ENCODE measurements around the gene DDC.
"Not testable (repeated sequence)": the region's sequence is repeated elsewhere in the genome, so short reads cannot be mapped to it uniquely, and the experiment has no call there.

DDC gene

DNA sequence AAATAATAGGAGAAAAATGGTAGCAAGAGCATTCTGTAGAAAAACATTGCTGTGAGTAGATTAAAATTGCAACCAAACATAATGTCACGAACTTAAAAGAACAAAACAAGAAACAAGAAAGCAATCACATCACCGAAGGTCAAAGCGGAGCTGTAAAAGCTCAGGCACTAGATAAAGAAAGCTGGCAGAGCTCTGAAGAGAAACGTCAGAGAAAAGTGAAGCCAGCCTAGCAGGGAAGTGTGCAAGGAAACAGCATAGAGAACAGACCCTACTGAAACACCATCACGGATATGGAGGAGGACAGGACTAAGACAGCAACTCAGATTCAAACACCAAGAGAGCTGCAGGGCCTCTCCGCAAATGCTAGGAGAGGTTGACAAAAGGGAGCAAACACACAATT lies 22.5 kb upstream of the DDC start:
- H2BK5ac ChIP-seq (ENCODE audit: low read depth, low read length, poor library complexity), result no peak overlapping the region
- H3K4me3 ChIP-seq (ENCODE audit: low read depth, low read length), result no peak overlapping the region
- peaks cover 6 to 10% of the 10 kb centered on the region in 2 experiments for H3K36me3 ChIP-seq (ENCODE audit: control insufficient read depth in 1 of 2, insufficient read depth in 2 of 2, low read length in 2 of 2)
- H2AK5ac ChIP-seq (ENCODE audit: low read length), result no peak overlapping the region
- H3K14ac ChIP-seq (ENCODE audit: low read length), result no peak overlapping the region
- no peak overlapping the region for H3K27ac ChIP-seq (ENCODE audit: low read depth, low read length)
- H2BK120ac ChIP-seq (ENCODE audit: insufficient read depth, low read length, poor library complexity), result no peak overlapping the region
- H3K9me3 ChIP-seq (ENCODE audit: insufficient read depth, low read depth, low read length), result peaks cover 16% of the 10 kb centered on the region
- WGBS (ENCODE audit: extremely low coverage, insufficient coverage, insufficient read length), result no CpG with 5 or more reads among the region's 6 CpGs
- H2AFZ ChIP-seq (ENCODE audit: insufficient read depth, low read length, poor library complexity), result no peak overlapping the region
- no peak overlapping the region for H3K4me2 ChIP-seq (ENCODE audit: low read length)
- H3K4me1 ChIP-seq (ENCODE audit: control insufficient read depth in 1 of 2, insufficient read depth in 2 of 2, low read length in 2 of 2), result peaks cover 4 to 6% of the 10 kb centered on the region in 2 experiments
- no peaks in the 10 kb centered on the region for H3K79me2 ChIP-seq (ENCODE audit: control insufficient read depth, insufficient read depth, low read length, poor library complexity)
- no peak for DNase-seq
- H4K91ac ChIP-seq (ENCODE audit: low read depth, low read length), result no peak overlapping the region
- H3K27me3 ChIP-seq (ENCODE audit: insufficient read depth, low read length), result no peaks in the 10 kb centered on the region
- H2BK12ac ChIP-seq (ENCODE audit: low read length), result no peak overlapping the region
- no peak overlapping the region for H3K4ac ChIP-seq (ENCODE audit: low read depth, low read length)
- no peak overlapping the region for H3K23ac ChIP-seq (ENCODE audit: low read length)
- no peak overlapping the region for H4K12ac ChIP-seq (ENCODE audit: low read depth, low read length)
- H3K79me1 ChIP-seq (ENCODE audit: low read length), result no peaks in the 10 kb centered on the region
- H4K8ac ChIP-seq (ENCODE audit: low read depth, low read length), result no peak overlapping the region
- H3K18ac ChIP-seq (ENCODE audit: low read length), result no peak overlapping the region
- H3K9ac ChIP-seq (ENCODE audit: low read length), result no peak overlapping the region

DNA sequence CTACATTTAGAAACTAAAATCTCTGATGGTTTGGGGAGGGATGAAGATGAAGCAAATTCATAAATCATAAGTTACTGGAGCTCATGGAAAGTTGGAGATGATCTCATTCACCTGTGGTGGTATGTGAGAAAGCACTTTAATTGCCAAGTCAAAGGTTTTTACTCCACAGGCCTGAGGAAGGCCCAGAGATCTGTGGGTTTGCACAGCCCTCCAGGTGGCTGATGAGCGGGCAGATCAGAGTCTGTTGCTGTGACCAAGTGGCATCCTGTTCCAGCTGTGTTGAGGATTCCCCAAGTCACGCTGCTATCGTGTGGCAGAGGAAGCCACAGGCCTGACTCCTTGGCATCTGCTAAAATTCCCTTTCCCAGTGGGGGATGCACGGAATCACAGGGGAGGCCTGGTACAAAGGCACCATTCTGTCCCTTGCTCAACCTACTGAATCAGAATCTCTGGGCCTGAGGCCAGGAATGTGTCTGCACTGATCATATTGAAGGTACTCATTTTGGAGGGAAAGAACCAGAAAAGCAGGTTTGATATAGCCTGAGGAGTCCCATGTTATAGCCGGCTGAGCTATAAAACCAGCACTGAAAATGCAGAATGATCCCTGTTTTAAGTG lies 19.7 kb upstream of the DDC start:
- no CpG with 5 or more reads among the region's 5 CpGs for WGBS (ENCODE audit: extremely low coverage, insufficient coverage, insufficient read length)
- Histone ChIP-seq H4K12ac (ENCODE audit: low read depth, low read length) (no peak overlapping the region), H3K18ac (ENCODE audit: low read length) (no peak overlapping the region), H3K23ac (ENCODE audit: low read length) (no peak overlapping the region), H2BK120ac (ENCODE audit: insufficient read depth, low read length, poor library complexity) (no peak overlapping the region), H4K8ac (ENCODE audit: low read depth, low read length) (no peak overlapping the region), H3K79me1 (ENCODE audit: low read length) (peaks cover 4% of the 10 kb centered on the region), H3K9ac (ENCODE audit: low read length) (no peak overlapping the region), H2BK12ac (ENCODE audit: low read length) (no peak overlapping the region), H2AK5ac (ENCODE audit: low read length) (no peak overlapping the region), H3K14ac (ENCODE audit: low read length) (no peak overlapping the region), H3K4me2 (ENCODE audit: low read length) (no peak overlapping the region), H3K4me1 (ENCODE audit: control insufficient read depth in 1 of 2, insufficient read depth in 2 of 2, low read length in 2 of 2) (peaks cover 5 to 9% of the 10 kb centered on the region in 2 experiments), H3K36me3 (ENCODE audit: control insufficient read depth in 1 of 2, insufficient read depth in 2 of 2, low read length in 2 of 2) (peaks cover 0 to 3% of the 10 kb centered on the region in 2 experiments), H3K4ac (ENCODE audit: low read depth, low read length) (no peak overlapping the region), H3K9me3 (ENCODE audit: insufficient read depth, low read depth, low read length) (peaks cover 13% of the 10 kb centered on the region), H2BK5ac (ENCODE audit: low read depth, low read length, poor library complexity) (peak overlapping the region; percentile 3), H2AFZ (ENCODE audit: insufficient read depth, low read length, poor library complexity) (no peak overlapping the region), H3K27me3 (ENCODE audit: insufficient read depth, low read length) (no peaks in the 10 kb centered on the region), H4K91ac (ENCODE audit: low read depth, low read length) (no peak overlapping the region), H3K4me3 (ENCODE audit: low read depth, low read length) (no peak overlapping the region), H3K79me2 (ENCODE audit: control insufficient read depth, insufficient read depth, low read length, poor library complexity) (no peaks in the 10 kb centered on the region), H3K27ac (ENCODE audit: low read depth, low read length) (peak overlapping the region; percentile 11)
- DNase-seq, result peak; percentile 89 to 99

DNA sequence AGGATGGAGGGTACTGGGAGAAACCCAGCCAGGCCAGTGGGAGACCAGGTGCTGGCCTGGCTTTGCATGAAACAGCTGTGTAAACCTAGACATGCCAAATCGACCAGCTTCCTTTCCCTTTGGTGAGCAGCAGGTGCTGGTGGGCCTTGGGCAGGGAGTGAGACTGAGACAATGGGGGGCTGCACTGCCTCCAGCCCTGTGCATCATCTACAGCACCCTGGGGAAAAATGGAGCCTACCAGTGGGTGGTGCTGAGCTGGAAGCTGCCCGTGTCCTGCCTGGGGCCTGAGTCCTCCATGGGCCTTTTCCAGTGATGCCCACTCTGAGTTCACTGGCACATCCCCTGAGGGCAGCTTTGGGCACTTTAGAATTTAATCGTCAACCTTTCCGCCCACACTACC lies 19.2 kb upstream of the DDC start:
- no peak overlapping the region for H2BK12ac ChIP-seq (ENCODE audit: low read length)
- H3K27ac ChIP-seq (ENCODE audit: low read depth, low read length), result peak overlapping the region; percentile 11
- DNase-seq, result no peak
- no peak overlapping the region for H2AFZ ChIP-seq (ENCODE audit: insufficient read depth, low read length, poor library complexity)
- H4K12ac ChIP-seq (ENCODE audit: low read depth, low read length), result no peak overlapping the region
- H3K9me3 ChIP-seq (ENCODE audit: insufficient read depth, low read depth, low read length), result peaks cover 13% of the 10 kb centered on the region
- H3K23ac ChIP-seq (ENCODE audit: low read length), result no peak overlapping the region
- no CpG with 5 or more reads among the region's 4 CpGs for WGBS (ENCODE audit: extremely low coverage, insufficient coverage, insufficient read length)
- no peak overlapping the region for H4K8ac ChIP-seq (ENCODE audit: low read depth, low read length)
- H2BK120ac ChIP-seq (ENCODE audit: insufficient read depth, low read length, poor library complexity), result peak overlapping the region; percentile 5
- peaks cover 0 to 3% of the 10 kb centered on the region in 2 experiments for H3K36me3 ChIP-seq (ENCODE audit: control insufficient read depth in 1 of 2, insufficient read depth in 2 of 2, low read length in 2 of 2)
- H2AK5ac ChIP-seq (ENCODE audit: low read length), result no peak overlapping the region
- no peak overlapping the region for H3K14ac ChIP-seq (ENCODE audit: low read length)
- no peak overlapping the region for H3K4me3 ChIP-seq (ENCODE audit: low read depth, low read length)
- H3K79me1 ChIP-seq (ENCODE audit: low read length), result peaks cover 4% of the 10 kb centered on the region
- H2BK5ac ChIP-seq (ENCODE audit: low read depth, low read length, poor library complexity), result no peak overlapping the region
- no peak overlapping the region for H3K4ac ChIP-seq (ENCODE audit: low read depth, low read length)
- no peak overlapping the region for H3K18ac ChIP-seq (ENCODE audit: low read length)
- no peaks in the 10 kb centered on the region for H3K79me2 ChIP-seq (ENCODE audit: control insufficient read depth, insufficient read depth, low read length, poor library complexity)
- H3K4me1 ChIP-seq (ENCODE audit: control insufficient read depth in 1 of 2, insufficient read depth in 2 of 2, low read length in 2 of 2), result peaks cover 5 to 9% of the 10 kb centered on the region in 2 experiments
- no peak overlapping the region for H3K4me2 ChIP-seq (ENCODE audit: low read length)
- H3K9ac ChIP-seq (ENCODE audit: low read length), result no peak overlapping the region
- H4K91ac ChIP-seq (ENCODE audit: low read depth, low read length), result no peak overlapping the region
- H3K27me3 ChIP-seq (ENCODE audit: insufficient read depth, low read length), result no peaks in the 10 kb centered on the region

DNA sequence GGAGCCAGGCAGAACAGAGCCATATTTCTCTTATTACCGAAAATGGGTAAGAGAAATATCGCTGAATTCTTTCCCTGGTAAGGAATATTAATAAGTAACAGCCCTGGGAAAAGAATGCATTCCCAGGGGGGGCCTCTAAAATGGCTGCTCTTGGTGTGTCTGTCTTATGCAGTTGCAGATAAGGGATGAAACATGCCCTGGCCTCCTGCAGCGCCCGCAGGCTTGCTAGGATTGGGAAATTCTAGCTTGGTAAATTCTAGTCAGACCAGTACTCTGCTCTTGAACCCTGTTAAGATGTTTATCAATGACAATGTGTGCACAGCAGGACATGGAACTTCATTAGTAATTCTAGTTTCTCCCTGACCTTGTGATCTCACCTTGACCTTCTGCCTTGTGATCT lies 18.1 kb upstream of the DDC start:
- Histone ChIP-seq H3K4me1 (ENCODE audit: control insufficient read depth in 1 of 2, insufficient read depth in 2 of 2, low read length in 2 of 2) (peaks cover 5 to 12% of the 10 kb centered on the region in 2 experiments), H3K9me3 (ENCODE audit: insufficient read depth, low read depth, low read length) (peaks cover 13% of the 10 kb centered on the region)
- not testable (repeated sequence) for H2BK120ac ChIP-seq (ENCODE audit: insufficient read depth, low read length, poor library complexity); H2AFZ ChIP-seq (ENCODE audit: insufficient read depth, low read length, poor library complexity); H3K27ac ChIP-seq (ENCODE audit: low read depth, low read length); H4K8ac ChIP-seq (ENCODE audit: low read depth, low read length); H4K12ac ChIP-seq (ENCODE audit: low read depth, low read length); H3K18ac ChIP-seq (ENCODE audit: low read length); H3K36me3 ChIP-seq (ENCODE audit: control insufficient read depth in 1 of 2, insufficient read depth in 2 of 2, low read length in 2 of 2); H4K91ac ChIP-seq (ENCODE audit: low read depth, low read length); H3K4ac ChIP-seq (ENCODE audit: low read depth, low read length); H2AK5ac ChIP-seq (ENCODE audit: low read length); H3K27me3 ChIP-seq (ENCODE audit: insufficient read depth, low read length); H2BK5ac ChIP-seq (ENCODE audit: low read depth, low read length, poor library complexity); H3K79me1 ChIP-seq (ENCODE audit: low read length); H3K9ac ChIP-seq (ENCODE audit: low read length); H2BK12ac ChIP-seq (ENCODE audit: low read length); H3K79me2 ChIP-seq (ENCODE audit: control insufficient read depth, insufficient read depth, low read length, poor library complexity); H3K14ac ChIP-seq (ENCODE audit: low read length); H3K4me3 ChIP-seq (ENCODE audit: low read depth, low read length); H3K23ac ChIP-seq (ENCODE audit: low read length); H3K4me2 ChIP-seq (ENCODE audit: low read length)
- WGBS (ENCODE audit: extremely low coverage, insufficient coverage, insufficient read length), result no CpG with 5 or more reads among the region's 4 CpGs
- DNase-seq, result peak in 1 of 2 donors; percentile 31

Data from trophoblast cell (in vitro differentiated cells and primary cell).